Psoas muscle (tissue), 8 donors: Measurements from ENCODE around the gene SMARCA2. TPM values are rescaled to one million over a fixed set of nuclear protein-coding genes. Genes with fewer than 3 reads are reported as not detected.
A peak's percentile ranks its signal among the peaks of the same experiment; 100 is the strongest.

Experiments
- ATAC-seq, 4 donors: fragments of 200-7000 bp; cut with Tn5 transposase; one replicate each; pipeline ENCODE4 v1.9.1; 2020; ENCODE audit warnings: moderate library complexity in 3 of 4, mild to moderate bottlenecking in 2 of 4
- DNase-seq, 2 donors: peaks; one replicate each; pipeline ENCODE4 v3.0.0-alpha.2; 2020
- H3K27ac ChIP-seq: fragments of 200-600 bp; one replicate; pipeline ENCODE4 v1.8.0; 2022
- H3K27me3 ChIP-seq, 3 donors: fragments of 200-600 bp in 1 of 3; one replicate each; pipeline versions ENCODE4 v1.6.1 to v1.8.0; 2013 to 2022; ENCODE audit warnings: low read length in 2 of 3, mild to moderate bottlenecking in 2 of 3, moderate library complexity in 1 of 3; ENCODE audit not compliant: insufficient read depth in 3 of 3
- H3K36me3 ChIP-seq, 2 donors: fragments of 200-600 bp in 1 of 2; one replicate each; pipeline versions ENCODE4 v1.6.1 to v1.8.0; 2013 to 2022; ENCODE audit warnings: low read depth in 1 of 2, mild to moderate bottlenecking in 1 of 2, moderate library complexity in 1 of 2; ENCODE audit not compliant: insufficient read depth in 1 of 2
- H3K4me1 ChIP-seq: fragments of 200-600 bp; one replicate; pipeline ENCODE4 v1.8.0; 2022
- H3K4me3 ChIP-seq: fragments of 200-600 bp; one replicate; pipeline ENCODE4 v1.8.0; 2022; ENCODE audit warnings: mild to moderate bottlenecking
- H3K9me3 ChIP-seq: fragments of 200-600 bp; one replicate; pipeline ENCODE4 v1.8.0; 2022
- CTCF ChIP-seq: fragments of 200-600 bp; IDR thresholded peaks from one replicate; pipeline ENCODE4 v1.8.0; 2022; ENCODE audit warnings: antibody characterized with exemption
- WGBS, 3 donors: extraction: QIAGEN DNeasy Blood & Tissue Kit; methylation state at CpG; one replicate each; pipeline versions ENCODE4 v1.1.6 to v1.1.7; 2013; 5-methylcytosine and 5-hydroxymethylcytosine counted together
- intact Hi-C, 2 donors: fragments of 100-400 bp; cut with DNase I; formaldehyde crosslinking; loops; one replicate each; pipeline versions ENCODE4 v1.11.0 to v1.14.2; 2022
- polyA plus RNA-seq, 3 donors: library from polyadenylated mRNA; stranded (reverse); fragments of 200-250 nt; gene quantifications; one replicate each; pipeline ENCODE4 v1.2.3, GENCODE V29; 2013
- total RNA-seq, 4 donors: library from RNA; stranded (reverse); fragmentation: NEBNext Ultra II Directional in 2 of 4; extraction: Animal tissue kit (Norgen Biotek cat#: 25700) in 2 of 4; gene quantifications; one replicate each; pipeline versions ENCODE4 v1.2.1 to v1.2.4, GENCODE V29; 2021 to 2023
- donor health status: healthy with polysubstance abuse.
- donor health status: DM: no; HTN: no; CAD: no; lungs with moderate emphysema.
- donor health status: Bipolar disorder and iron deficiency.
- donor health status: healthy.
- donor health status: DM: yes; HTN: yes; CAD: no.
- donor health status: DM: no; HTN: no; CAD: no.
- donor health status: DM: no; HTN: no; CAD: no.
- donor health status: DM: yes; HTN: yes; CAD: no.

SMARCA2 gene
- total and polyA plus RNA-seq, 7 donors = 13.8 to 97.2 (median 64.6) TPM

DNA sequence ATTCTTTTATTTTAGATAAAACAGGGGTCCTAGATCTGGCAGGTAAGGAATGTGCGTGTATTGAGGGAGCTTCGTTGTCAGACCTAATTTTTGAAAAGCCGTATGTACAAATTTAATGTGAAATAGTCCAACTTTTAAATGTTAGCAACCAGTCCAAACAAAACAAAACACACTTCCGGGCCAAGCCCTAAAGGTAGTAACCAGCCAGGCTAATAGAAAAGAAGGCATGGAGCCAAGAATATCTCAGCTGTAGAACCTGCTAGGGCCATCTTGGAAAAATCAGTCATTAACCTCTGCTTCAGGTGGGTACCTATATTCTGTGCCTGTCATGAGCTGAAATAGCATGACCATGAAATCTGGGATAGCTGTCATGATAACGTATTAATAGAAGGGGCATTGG, 71.0 kb downstream of the SMARCA2 start:
- 56 to 75% (median 61%) methylated on average over 5 of the region's 5 CpGs for WGBS, 3 donors
- no peak for ATAC-seq

DNA sequence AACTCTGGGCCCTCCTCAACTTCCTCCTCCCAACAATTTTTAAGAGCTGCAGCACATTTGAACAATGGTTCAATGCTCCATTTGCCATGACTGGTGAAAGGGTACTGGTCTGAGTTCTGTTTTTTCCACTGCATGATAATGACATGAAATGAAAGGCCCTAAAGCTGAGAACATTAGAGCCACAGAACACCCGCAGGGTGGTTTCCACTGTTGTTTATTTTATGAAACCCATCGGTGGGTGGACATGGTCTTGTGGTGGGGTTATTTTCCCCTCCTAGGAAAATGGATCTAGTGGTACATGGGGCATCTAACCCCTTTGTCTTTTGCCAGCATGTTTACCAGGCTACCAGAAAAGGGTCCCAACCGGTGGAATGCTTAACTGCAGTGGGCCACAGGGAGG, 71.8 kb downstream of the SMARCA2 start:
- H3K27me3 ChIP-seq = no peaks in the 10 kb centered on the region
- TF ChIP-seq CTCF = no peak
- DNase-seq = no peak
- ATAC-seq = no peak
- intact Hi-C loops = loop anchor here in 1 of 2 donors (10.0 kb wide), 2 partner anchors 72 to 748 kb away; partner anchors contain the start of gene SMARCA2
- H3K9me3 ChIP-seq = no peaks in the 10 kb centered on the region
- WGBS, 3 donors = 95 to 97% (median 96%) methylated on average over 3 of the region's 3 CpGs
- no peak overlapping the region for H3K27ac ChIP-seq
- H3K4me3 ChIP-seq = no peak overlapping the region
- peaks cover 4 to 94% of the 10 kb centered on the region in 2 donors for H3K36me3 ChIP-seq
- no peaks in the 10 kb centered on the region for H3K4me1 ChIP-seq

More for the DNA sequence above, 71.0 kb downstream of the SMARCA2 start:
- DNase-seq = no peak
- Histone ChIP-seq H3K36me3 (peaks cover 4 to 97% of the 10 kb centered on the region in 2 donors), H3K27me3 (no peaks in the 10 kb centered on the region), H3K4me1 (no peaks in the 10 kb centered on the region), H3K9me3 (no peaks in the 10 kb centered on the region), H3K27ac (no peak overlapping the region), H3K4me3 (no peak overlapping the region)
- intact Hi-C loops = loop anchor here in 1 of 2 donors (10.0 kb wide), 2 partner anchors 71 to 749 kb away; partner anchors contain the start of gene SMARCA2
- TF ChIP-seq CTCF = no peak

- ATAC-seq (peak; percentile 49 to 82 (median 68)), DNase-seq (no peak)
- Histone ChIP-seq H3K27me3 (no peaks in the 10 kb centered on the region), H3K27ac (no peak overlapping the region), H3K4me3 (no peak overlapping the region), H3K4me1 (no peaks in the 10 kb centered on the region), H3K9me3 (no peaks in the 10 kb centered on the region), H3K36me3 (peaks cover 4 to 95% of the 10 kb centered on the region in 2 donors)
- 81 to 89% (median 84%) methylated on average over 6 of the region's 6 CpGs for WGBS, 3 donors
- peak; percentile 51 for TF ChIP-seq CTCF
- intact Hi-C loops = loop anchor here in 1 of 2 donors (10.0 kb wide), 2 partner anchors 73 to 747 kb away; partner anchors contain the start of gene SMARCA2
Measured at GRCh38 chr9:2087500-2088313, 72.6 kb downstream of the SMARCA2 start.

GRCh38 chr9:2093920-2094597, 78.9 kb downstream of the SMARCA2 start:
- no peak overlapping the region for H3K4me3 ChIP-seq
- ATAC-seq (peak; percentile 49 to 68 (median 53)), DNase-seq (no peak)
- no peak for TF ChIP-seq CTCF
- H3K27me3 ChIP-seq = no peaks in the 10 kb centered on the region
- no peak overlapping the region for H3K27ac ChIP-seq
- intact Hi-C loops = no loop called here
- H3K36me3 ChIP-seq = peaks cover 9 to 84% of the 10 kb centered on the region in 2 donors
- H3K4me1 ChIP-seq = peaks cover 8% of the 10 kb centered on the region
- no peaks in the 10 kb centered on the region for H3K9me3 ChIP-seq
- WGBS, 3 donors = 26 to 45% (median 33%) methylated on average over 2 of the region's 2 CpGs
